T-helper 22 cell (primary cell): ENCODE measurements around the gene PRR12.

Source experiments
- DNase-seq: peaks from one replicate; pipeline ENCODE4 v3.0.0-alpha.2; 2020; ENCODE audit warnings: low read depth

PRR12 gene

GRCh38 chr19:49592486-49593232 is 1.7 kb downstream of the PRR12 start:
- no peak for DNase-seq

DNA sequence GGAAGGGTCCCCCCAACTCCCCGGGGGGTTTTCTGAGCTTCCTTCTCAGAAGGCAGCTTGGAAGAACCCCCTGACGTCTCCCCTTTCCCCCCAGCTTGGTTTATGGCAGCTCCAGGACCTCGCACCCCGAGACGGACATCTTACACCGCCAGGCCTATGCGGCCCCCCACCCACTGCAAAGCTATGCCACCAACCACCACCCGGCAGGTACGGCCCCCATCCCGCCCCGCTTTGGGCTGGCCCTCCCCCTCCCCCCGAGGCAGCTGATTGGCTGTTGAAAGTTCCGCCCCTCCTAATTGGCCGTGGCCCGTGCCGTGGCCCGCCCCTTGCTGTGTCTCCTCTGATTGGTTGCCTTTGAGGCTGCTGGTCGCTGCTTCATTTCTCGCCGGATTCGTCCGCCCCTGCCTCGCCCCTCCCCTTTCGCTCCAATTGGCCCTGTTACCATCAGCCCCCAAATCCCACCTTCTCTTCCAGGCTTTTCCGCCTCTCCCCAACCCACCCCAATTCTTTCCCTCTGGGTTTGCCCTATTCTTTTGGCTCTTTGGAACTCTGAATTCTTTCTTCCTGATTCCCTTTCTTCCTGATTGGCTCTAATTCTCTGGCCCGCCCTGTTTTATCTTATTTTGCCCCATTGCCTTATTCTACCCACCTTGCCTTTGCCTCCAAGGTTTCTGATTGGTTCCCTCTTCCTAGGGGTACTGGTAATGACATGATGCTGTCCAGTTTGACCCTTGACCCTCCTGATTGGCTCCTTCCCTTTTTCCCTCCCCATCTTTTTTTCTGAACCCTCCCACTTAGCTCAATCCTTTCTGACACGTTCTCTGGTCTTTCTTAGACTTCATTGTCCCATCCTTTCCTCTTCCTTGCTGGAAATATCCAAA is 2.5 kb downstream of the PRR12 start:
- peak; percentile 88 for DNase-seq

DNA sequence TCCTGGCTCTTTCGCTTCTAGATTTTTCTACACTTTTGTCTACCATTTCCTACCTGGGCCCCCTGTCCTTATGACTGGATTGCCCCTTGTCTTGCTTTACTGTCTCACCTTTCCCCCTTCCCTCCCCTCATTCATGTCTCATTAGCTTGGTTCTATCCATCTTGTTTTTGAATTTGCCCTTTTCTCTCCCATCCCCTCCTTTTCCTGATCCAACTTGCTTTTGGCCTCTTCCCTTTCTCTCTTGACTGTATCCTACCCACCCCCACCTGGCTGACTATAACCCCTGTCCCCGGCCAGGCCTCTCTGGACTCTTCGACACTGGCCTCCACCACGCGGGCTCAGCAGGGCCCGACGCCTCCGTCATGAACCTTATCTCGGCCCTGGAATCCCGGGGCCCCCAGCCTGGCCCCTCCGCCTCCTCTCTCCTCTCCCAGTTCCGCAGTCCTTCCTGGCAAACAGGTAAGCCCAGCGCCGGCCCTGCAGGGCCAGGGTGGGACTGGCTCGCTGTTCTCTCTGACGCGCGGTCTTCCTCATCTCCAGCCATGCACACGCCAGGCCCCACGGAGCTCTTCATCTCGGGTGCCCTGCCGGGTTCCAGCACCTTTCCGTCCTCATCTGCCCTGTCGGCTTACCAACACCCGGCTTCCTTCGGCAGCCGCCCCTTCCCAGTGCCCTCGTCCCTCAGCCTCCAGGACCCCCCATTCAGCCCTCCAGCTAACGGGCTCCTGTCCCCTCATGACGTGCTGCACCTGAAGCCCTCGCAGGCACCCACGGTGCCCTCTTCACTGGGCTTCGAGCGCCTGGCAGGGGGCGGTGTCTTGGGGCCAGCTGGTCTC is 3.4 kb downstream of the PRR12 start:
- no peak for DNase-seq

- no peak for DNase-seq
Measured at GRCh38 chr19:49594993-49595818, 4.2 kb downstream of the PRR12 start.

- DNase-seq = no peak
Measured at GRCh38 chr19:49595819-49596404, 4.9 kb downstream of the PRR12 start.

DNA sequence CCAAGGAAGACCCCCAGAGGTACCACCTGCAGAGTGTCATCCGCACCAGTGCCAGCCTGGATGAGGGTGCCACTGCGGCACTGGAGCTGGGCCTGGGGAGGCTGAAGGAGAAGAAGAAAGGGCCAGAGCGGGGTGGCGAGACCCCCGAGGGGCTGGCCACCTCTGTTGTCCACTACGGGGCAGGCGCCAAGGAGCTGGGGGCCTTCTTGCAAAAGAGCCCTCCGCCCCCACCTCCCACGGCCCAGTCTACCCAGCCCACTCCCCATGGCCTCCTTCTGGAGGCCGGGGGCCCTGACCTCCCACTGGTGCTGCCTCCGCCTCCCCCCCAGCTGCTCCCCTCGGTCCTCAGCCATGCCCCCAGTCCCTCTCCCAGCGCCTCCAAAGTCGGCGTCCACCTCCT is 5.4 kb downstream of the PRR12 start:
- DNase-seq = no peak

- DNase-seq = no peak
Measured at GRCh38 chr19:49596954-49597702, 6.1 kb downstream of the PRR12 start.

DNA sequence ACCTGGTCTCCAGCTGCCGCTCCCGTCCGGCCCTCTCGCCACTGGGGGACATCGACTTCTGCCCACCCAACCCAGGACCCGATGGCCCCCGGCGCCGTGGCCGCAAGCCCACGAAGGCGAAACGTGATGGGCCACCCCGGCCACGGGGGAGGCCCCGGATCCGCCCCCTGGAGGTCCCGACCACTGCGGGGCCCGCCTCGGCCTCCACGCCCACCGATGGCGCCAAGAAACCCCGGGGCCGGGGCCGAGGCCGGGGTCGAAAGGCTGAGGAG is 6.7 kb downstream of the PRR12 start:
- DNase-seq = no peak

GRCh38 chr19:49599378-49600295 is 8.7 kb downstream of the PRR12 start:
- no peak for DNase-seq

- DNase-seq = no peak
Measured at GRCh38 chr19:49601482-49602038, 10.6 kb downstream of the PRR12 start.

DNA sequence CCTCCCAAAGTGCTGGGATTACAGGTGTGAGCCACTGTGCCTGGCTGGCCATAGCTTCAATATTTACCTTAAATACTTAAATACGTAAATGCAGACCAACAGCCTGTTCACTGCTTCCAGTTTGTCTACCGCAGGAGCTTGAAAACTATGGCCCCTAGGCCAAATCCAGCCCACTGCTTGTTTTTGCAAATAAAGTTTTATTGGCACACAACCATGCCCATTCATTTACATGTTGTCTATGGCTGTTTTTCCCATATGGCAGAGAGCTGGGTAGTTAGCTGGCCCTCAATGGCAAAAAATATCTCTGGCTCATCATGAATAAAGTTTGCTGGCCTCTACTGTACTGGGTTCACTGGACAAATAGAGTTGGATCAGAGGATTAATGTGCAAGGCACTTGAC is 11.8 kb downstream of the PRR12 start:
- no peak for DNase-seq

GRCh38 chr19:49605605-49606004 is 14.6 kb downstream of the PRR12 start:
- DNase-seq = no peak

DNA sequence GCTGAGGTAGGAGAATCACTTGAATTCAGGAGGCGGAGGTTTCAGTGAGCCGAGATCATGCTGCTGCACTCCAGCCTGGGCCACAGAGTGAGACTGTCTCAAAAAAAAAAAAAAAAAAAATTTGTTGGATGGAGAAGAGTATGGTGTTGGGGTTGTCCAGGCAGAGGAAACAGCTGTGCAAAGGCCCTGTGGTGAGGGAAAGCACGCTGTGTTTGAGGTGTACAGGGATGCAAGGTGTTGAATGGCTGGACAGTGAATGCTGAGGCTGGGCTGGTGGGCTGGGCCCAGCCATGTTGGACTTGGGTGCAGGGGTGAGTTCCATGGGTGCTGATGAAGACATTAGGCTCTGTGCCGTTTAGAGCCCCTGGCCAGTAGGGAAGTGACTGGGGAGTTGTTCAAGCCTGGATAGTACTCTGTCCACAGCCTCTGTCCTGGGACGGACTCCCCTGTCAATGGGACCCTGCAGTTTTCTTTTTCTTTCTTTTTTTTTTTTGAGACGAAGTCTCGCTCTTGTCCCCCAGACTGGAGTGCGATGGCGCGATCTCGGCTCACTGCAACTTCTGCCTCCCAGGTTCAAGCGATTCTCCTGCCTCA is 18.6 kb downstream of the PRR12 start:
- DNase-seq = no peak

GRCh38 chr19:49613374-49613773 is 22.4 kb downstream of the PRR12 start:
- no peak for DNase-seq

DNA sequence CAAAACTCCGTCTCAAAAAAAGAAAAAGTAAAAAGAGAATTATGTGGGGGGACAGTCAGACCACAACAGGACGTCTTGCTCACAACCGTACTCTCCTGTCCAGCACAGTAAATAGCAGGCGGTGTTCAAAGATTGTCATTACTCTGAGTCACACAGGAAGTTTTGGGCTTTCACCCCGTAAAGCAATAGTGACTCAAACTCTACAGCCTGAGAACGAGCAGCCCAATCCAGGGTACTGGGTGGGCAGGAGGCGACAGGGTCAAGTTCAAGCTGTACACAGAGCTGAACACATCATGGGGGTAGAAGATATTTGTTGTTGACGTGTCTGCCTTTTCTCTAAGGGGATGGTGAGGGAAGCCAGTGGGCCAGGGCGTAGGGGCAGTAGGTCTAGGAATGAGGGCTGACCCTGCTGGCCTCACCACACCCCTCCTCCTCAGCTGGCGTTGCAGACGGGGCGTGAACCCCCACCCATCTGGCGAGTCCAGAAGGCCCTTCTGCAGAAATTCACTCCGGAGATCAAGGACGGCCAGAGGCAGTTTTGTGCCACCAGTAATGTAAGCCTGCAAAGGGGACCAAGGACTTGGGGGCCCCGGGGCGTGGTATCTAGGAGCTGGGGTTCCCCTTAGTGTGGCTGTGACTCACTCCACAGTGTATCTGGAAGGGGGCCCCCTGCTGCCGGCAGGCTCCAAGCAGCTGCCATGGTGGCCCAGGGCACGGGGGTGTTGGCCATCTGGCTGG is 23.3 kb downstream of the PRR12 start:
- no peak for DNase-seq

GRCh38 chr19:49615861-49616260 is 24.9 kb downstream of the PRR12 start:
- no peak for DNase-seq

DNA sequence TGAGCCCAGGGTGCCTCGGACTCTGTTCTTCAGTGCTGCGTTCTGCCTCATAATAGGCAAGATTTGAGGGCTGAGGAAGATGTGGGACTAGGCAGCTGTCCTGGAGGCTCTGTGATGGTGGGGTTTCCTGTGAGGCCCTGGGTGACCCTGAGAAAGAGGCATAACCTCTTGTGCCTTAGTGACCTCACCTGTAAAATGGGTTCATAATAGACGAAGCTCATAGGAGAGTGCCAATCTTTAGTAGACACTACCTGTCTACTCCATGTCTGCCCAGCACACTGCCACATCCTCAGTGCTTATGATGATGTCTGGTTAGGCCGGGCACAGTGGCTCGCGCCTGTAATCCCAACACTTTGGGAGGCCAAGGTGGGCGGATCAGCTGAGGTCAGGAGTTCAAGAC is 25.6 kb downstream of the PRR12 start:
- DNase-seq = no peak

DNA sequence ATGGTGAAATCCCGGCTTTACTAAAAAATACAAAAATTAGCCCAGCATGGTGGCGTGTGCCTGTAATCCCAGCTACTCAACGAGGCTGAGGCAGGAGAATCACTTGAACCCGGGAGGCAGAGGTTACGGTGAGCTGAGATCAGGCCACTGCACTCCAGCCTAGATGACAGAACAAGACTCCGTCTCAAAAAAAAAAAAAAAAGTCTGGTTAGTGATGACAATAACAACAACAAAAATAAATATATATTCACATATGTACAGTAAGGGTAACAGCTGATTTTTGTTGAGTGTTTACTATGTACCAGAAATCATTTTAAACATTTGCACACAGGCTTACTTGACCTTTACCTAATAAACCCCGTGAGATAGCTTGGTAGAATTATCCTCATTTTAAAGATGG is 26.0 kb downstream of the PRR12 start:
- DNase-seq = no peak
